Fibroblast of lung (primary cell): ENCODE measurements around the gene GFY.
A peak's percentile ranks its signal among the peaks of the same experiment; 100 is the strongest.

Source experiments
- CTCF ChIP-seq, 2 donors: IDR thresholded peaks in 1 of 2; conservative IDR thresholded peaks in 1 of 2; 1 replicate in 1 of 2; 2 replicates in 1 of 2; pipeline ENCODE4 v1.5.1; 2011 to 2012; ENCODE audit warnings: low read length in 2 of 2, control low read depth in 1 of 2, inconsistent platforms in 1 of 2, low read depth in 1 of 2, mild to moderate bottlenecking in 1 of 2
- EZH2 ChIP-seq: IDR thresholded peaks from 2 replicates; pipeline ENCODE4 v1.5.1; 2012; ENCODE audit warnings: low read length, control low read depth, mild to moderate bottlenecking; ENCODE audit errors: missing control alignments

GRCh38 chr19:49443366-49444099 is 18.3 kb downstream of the GFY start:
- no peak for TF ChIP-seq EZH2
- TF ChIP-seq CTCF (conservative IDR thresholded peaks at IDR 0.05 in 1 of 2, IDR thresholded peaks at IDR 0.05 in 1 of 2; ENCODE audit: low read depth in 1 of 2, low read length in 2 of 2): peak; percentile 74 to 84
